NOMO-1 treated with dmso at 0.1 percent for 144 hours (cell line): Measurements from ENCODE around the gene GLT1D1.

ENCODE experiments used
- DNase-seq: peaks from one replicate; lab custom pipeline; 2025; ENCODE audit not compliant: unreplicated experiment; lab: John Stamatoyannopoulos, UW

The GLT1D1 gene

DNA sequence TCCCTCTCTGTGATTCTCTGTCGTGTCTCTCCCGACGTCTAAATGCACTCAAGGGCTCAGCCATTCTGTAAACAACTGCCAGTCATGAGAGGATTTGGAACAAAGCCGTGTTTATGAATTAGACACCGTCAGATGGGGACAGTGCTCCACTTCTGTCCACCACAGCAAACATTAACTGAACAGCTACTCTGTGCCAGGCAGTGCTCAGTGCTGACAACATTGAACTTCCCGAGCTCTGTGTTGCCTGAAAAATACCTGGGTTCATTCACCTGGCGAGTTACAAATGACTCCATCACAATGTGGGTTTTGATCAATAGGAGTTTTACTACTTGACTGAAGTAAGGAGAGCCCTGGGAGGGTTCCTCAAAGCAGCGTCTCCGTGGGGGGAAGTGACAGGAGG is 139.3 kb downstream of the GLT1D1 start:
- DNase-seq = no peak

GRCh38 chr12:128994856-128995255 is 141.6 kb downstream of the GLT1D1 start:
- DNase-seq = no peak

GRCh38 chr12:128995619-128996018 is 142.3 kb downstream of the GLT1D1 start:
- no peak for DNase-seq

- no peak for DNase-seq
Observed at GRCh38 chr12:129001826-129002225, 148.5 kb downstream of the GLT1D1 start.

DNA sequence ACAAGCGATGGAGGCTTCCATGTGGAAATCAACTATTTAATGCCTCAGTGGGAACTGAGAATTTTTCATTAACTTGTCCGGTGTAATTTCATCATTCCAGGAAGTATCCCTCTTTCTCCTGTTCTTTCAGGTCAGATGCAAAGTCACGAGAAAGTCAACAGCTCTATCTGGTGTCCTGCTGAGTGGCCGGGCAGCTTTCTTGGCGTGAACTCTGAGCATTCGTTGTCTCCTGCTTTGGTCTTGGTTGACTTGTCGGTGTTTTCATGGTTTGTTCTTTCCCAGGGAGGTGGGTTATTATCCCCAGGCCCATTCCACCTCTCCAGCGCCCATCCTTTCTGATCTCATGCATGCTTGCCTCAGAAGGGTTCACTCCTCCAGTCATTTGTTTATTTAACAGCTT is 149.1 kb downstream of the GLT1D1 start:
- no peak for DNase-seq

GRCh38 chr12:129005416-129005815 is 152.1 kb downstream of the GLT1D1 start:
- no peak for DNase-seq

GRCh38 chr12:129005829-129006228 is 152.6 kb downstream of the GLT1D1 start:
- no peak for DNase-seq

DNA sequence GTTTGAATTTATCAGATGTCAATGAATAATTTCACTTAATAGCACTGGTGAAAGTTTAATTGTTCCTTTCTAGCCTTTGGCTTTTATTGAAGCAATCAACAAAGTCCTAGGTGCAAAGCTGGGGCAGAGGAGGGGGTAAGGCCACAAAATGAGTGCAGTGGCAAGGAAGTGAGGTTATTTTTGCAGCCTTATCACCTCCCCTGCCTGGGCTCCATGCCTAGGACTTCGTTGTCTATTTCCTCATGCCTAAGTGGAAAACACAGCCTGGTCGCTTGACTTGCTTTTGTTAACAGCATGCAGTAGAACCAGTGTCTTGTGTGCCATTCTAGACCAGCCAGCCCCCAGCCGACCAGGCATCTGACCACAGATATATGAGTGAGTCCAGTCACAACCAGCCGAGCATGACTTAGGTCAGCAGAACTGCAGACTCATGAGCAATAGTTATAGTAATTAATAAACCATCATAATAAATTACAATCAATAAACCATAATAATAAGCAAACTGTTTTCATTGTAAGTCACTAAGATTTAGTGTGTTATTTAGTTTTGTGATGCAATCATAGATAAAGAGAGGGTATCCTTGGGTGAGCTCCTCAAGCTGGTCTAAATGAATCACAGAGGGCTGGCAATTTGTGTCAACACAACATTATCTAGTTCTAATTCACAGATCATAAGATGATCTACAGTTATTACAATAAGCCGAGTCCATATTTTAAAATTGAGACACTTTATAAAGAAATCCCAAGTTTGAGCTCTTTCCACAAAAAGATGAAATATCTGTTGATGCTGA is 156.8 kb downstream of the GLT1D1 start:
- DNase-seq = no peak

DNA sequence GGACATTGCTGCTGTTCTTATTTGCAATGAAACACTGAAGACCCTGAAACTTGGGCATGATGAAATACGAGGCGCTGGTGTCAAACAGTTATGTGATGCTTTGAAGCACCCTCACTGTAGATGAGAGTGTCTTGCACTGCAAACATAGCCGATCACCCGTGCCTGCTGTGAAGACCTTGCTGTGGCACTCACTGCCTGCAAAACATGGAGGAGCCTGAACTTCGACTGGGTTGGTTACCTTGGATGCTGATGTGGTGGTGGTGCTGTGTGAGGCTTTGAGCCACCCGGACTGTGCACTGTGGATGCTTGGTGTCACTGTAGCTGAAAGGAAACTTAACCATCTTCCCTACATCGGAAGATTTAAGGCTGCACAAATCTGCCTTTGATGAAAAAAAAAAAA is 162.9 kb downstream of the GLT1D1 start:
- no peak for DNase-seq

DNA sequence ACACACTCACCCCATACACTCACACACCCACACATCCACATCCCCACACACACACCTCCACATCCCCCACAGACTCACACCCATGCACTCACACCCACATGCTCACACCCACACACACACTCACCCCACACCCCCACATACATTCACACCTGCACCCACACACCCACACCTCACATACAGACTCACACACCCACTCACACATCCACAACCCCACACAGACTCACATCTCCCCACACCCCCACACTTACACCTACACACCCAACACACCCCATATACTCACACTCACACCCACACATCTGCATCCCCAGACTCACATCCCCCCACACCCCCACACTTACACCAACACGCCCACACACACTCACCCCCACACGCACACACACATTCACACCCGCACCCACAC is 171.8 kb downstream of the GLT1D1 start:
- DNase-seq = no peak

- DNase-seq = no peak
Observed at GRCh38 chr12:129028844-129029243, 175.6 kb downstream of the GLT1D1 start.
